ENCODE data around the gene CD5L. TPM values are rescaled to one million over a fixed set of nuclear protein-coding genes. Genes with fewer than 3 reads are reported as not detected.

CD5L gene
- total and polyA plus RNA-seq, 9 of the 15 experiments (the other 6 are each of a cell fraction or from before 2014, with no cell fraction given): not detected

GRCh38 chr1:157834430-157834829, 7.2 kb downstream of the CD5L start:
- H3K9ac ChIP-seq (ENCODE audit: insufficient read depth in 1 of 2, low read depth in 2 of 2, low read length in 2 of 2): no peak overlapping the region
- intact Hi-C loops (cut with micrococcal nuclease): no loop called here
- no peaks in the 10 kb centered on the region for H4K20me1 ChIP-seq (replicated peaks; ENCODE audit: control insufficient read depth, insufficient read depth, low read length)
- BruUV-seq (replicated peaks): no TSS peak
- ChIA-PET POLR2A (no interaction called here), CTCF (ENCODE audit: low intra/inter-chr PET ratio) (no interaction called here)
- no peak overlapping the region for H3K4me2 ChIP-seq (ENCODE audit: insufficient read depth, low read length)
- ATAC-seq (no peak), FAIRE-seq (no peak), DNase-seq (ENCODE audit: extremely low read depth in 1 of 4, low spot score in 3 of 4) (no peak)
- no peaks in the 10 kb centered on the region for H3K9me1 ChIP-seq (ENCODE audit: control insufficient read depth, insufficient read depth, low read length)
- 0% methylated on average over 9 of the region's 12 CpGs for WGBS (ENCODE audit: insufficient coverage, low coverage, missing lambda C conversion rate)
- H3K9me3 ChIP-seq (replicated peaks; ENCODE audit: control insufficient read depth, insufficient read depth, low read depth, low read length): no peaks in the 10 kb centered on the region
- no peak overlapping the region for H2AFZ ChIP-seq (ENCODE audit: low read depth, low read length)
- no peak overlapping the region for H3K27ac ChIP-seq (ENCODE audit: extremely low read depth, low read depth, low read length)
- in situ Hi-C loops (cut with MboI): no loop called here
- H3K27me3 ChIP-seq (ENCODE audit: control insufficient read depth in 2 of 2, insufficient read depth in 2 of 2, low read length in 2 of 2): peaks cover 0 to 11% of the 10 kb centered on the region in 2 experiments; a peak in 2 of 5 replicates
- H3K36me3 ChIP-seq (ENCODE audit: control insufficient read depth, insufficient read depth, low read length): no peaks in the 10 kb centered on the region
- no peak overlapping the region for H3K4me3 ChIP-seq
- no peaks in the 10 kb centered on the region for H3K4me1 ChIP-seq (replicated peaks in 1 of 2; ENCODE audit: control insufficient read depth in 2 of 2, insufficient read depth in 2 of 2, low read length in 2 of 2)
- TF ChIP-seq CEBPB (tag; IDR thresholded peaks at IDR 0.05) (no peak), ZBTB12 (CRISPR knock-in tag; IDR thresholded peaks at IDR 0.05) (no peak), LCOR (CRISPR knock-in tag; IDR thresholded peaks at IDR 0.05) (no peak), ZNF785 (CRISPR knock-in tag; IDR thresholded peaks at IDR 0.05) (no peak), DNMT1 (IDR thresholded peaks at IDR 0.05) (no peak), FOXJ2 (tag; IDR thresholded peaks at IDR 0.05) (no peak), HSF4 (CRISPR knock-in tag; IDR thresholded peaks at IDR 0.05; ENCODE audit: borderline replicate concordance) (no peak), ZNF143 (CRISPR knock-in tag; IDR thresholded peaks at IDR 0.05) (no peak)
- TF ChIP-seq, protein P1, sequence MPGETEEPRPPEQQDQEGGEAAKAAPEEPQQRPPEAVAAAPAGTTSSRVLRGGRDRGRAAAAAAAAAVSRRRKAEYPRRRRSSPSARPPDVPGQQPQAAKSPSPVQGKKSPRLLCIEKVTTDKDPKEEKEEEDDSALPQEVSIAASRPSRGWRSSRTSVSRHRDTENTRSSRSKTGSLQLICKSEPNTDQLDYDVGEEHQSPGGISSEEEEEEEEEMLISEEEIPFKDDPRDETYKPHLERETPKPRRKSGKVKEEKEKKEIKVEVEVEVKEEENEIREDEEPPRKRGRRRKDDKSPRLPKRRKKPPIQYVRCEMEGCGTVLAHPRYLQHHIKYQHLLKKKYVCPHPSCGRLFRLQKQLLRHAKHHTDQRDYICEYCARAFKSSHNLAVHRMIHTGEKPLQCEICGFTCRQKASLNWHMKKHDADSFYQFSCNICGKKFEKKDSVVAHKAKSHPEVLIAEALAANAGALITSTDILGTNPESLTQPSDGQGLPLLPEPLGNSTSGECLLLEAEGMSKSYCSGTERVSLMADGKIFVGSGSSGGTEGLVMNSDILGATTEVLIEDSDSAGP (CRISPR knock-in tag; IDR thresholded peaks at IDR 0.05): no peak
- TF ChIP-seq, protein P2, sequence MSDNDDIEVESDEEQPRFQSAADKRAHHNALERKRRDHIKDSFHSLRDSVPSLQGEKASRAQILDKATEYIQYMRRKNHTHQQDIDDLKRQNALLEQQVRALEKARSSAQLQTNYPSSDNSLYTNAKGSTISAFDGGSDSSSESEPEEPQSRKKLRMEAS (CRISPR knock-in tag; IDR thresholded peaks at IDR 0.05): no peak
- TF ChIP-seq, protein P3, sequence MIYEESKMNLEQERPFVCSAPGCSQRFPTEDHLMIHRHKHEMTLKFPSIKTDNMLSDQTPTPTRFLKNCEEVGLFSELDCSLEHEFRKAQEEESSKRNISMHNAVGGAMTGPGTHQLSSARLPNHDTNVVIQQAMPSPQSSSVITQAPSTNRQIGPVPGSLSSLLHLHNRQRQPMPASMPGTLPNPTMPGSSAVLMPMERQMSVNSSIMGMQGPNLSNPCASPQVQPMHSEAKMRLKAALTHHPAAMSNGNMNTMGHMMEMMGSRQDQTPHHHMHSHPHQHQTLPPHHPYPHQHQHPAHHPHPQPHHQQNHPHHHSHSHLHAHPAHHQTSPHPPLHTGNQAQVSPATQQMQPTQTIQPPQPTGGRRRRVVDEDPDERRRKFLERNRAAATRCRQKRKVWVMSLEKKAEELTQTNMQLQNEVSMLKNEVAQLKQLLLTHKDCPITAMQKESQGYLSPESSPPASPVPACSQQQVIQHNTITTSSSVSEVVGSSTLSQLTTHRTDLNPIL (CRISPR knock-in tag; IDR thresholded peaks at IDR 0.05): no peak
- no peaks in the 10 kb centered on the region for H3K79me2 ChIP-seq (ENCODE audit: control insufficient read depth, insufficient read depth, low read length)

Data from K562 (cell line).